ENCODE measurements around the gene NFATC1. TPM values are rescaled to one million over a fixed set of nuclear protein-coding genes. Genes with fewer than 3 reads are reported as not detected.
"Not testable (repeated sequence)": the region's sequence is repeated elsewhere in the genome, so short reads cannot be mapped to it uniquely, and the experiment has no call there.

NFATC1 gene
- total RNA-seq, 4 donors from 2014 or later: 0.79 to 4.8 (median 2.6) TPM

DNA sequence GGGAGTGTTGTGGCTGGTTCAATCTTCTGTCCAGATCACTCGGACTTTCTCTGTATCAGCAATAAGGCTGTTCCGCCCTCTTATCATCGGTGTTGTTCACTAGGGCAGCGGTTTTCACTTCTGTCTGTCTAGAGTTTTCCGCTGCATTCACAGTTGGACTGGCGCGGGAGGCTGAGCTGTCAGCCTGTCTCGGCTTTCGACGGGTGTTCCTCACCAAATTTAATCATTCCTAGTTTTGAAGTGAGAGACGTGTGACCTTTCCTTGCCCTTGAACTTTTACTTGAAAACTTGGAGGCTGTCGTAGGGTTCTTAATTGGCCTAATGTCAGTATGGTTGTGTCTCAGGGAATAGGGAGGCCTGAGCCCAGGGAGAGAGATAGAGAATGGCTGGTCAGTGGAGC, 108.3 kb downstream of the NFATC1 start:
- no peak for DNase-seq
- 80 to 93% methylated on average over 10 to 11 of the region's 12 CpGs for WGBS, 2 donors

GRCh38 chr18:79504495-79504894, 108.8 kb downstream of the NFATC1 start:
- DNase-seq: not testable (repeated sequence)

More for the DNA sequence above, 108.3 kb downstream of the NFATC1 start:
- peaks cover 0 to 9% (median 2%) of the 10 kb centered on the region in 3 donors for H3K9me3 ChIP-seq
- peaks cover 0 to 12% (median 0%) of the 10 kb centered on the region in 4 donors for H3K27me3 ChIP-seq
- TF ChIP-seq POLR2A (IDR thresholded peaks at IDR 0.05) (no peak), CTCF (IDR thresholded peaks at IDR 0.05) (no peak)
- no peak overlapping the region for H3K27ac ChIP-seq
- H3K4me1 ChIP-seq: peaks cover 17 to 32% (median 18%) of the 10 kb centered on the region in 3 donors
- H3K36me3 ChIP-seq: no peaks in the 10 kb centered on the region
- no peak overlapping the region for H3K4me3 ChIP-seq
- intact Hi-C loops (cut with DNase I): no loop called here

DNA sequence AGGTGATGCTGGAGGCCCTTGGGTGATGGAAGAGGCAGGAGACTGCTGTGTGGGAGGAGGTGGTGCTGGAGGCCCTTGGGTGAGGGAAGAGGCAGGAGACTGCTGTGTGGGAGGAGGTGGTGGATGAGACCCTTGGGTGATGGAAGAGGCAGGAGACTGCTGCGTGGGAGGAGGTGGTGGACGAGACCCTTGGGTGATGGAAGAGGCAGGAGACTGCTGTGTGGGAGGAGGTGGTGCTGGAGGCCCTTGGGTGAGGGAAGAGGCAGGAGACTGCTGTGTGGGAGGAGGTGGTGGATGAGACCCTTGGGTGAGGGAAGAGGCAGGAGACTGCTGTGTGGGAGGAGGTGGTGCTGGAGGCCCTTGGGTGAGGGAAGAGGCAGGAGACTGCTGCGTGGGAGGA, 109.7 kb downstream of the NFATC1 start:
- peaks cover 17 to 32% (median 18%) of the 10 kb centered on the region in 3 donors for H3K4me1 ChIP-seq
- intact Hi-C loops (cut with DNase I); H3K4me3 ChIP-seq; DNase-seq; H3K9me3 ChIP-seq; H3K36me3 ChIP-seq: not testable (repeated sequence)
- 70 to 75% methylated on average over 3 of the region's 3 CpGs for WGBS, 2 donors
- H3K27ac ChIP-seq: peak overlapping the region in 2 of 4 donors; percentile 88 to 92
- peaks cover 0 to 12% (median 0%) of the 10 kb centered on the region in 4 donors for H3K27me3 ChIP-seq

More at GRCh38 chr18:79504495-79504894, 108.8 kb downstream of the NFATC1 start:
- Histone ChIP-seq H3K4me1 (peaks cover 17 to 32% (median 18%) of the 10 kb centered on the region in 3 donors), H3K27me3 (peaks cover 0 to 12% (median 0%) of the 10 kb centered on the region in 4 donors)
- intact Hi-C loops (cut with DNase I); H3K36me3 ChIP-seq; H3K27ac ChIP-seq; H3K9me3 ChIP-seq; H3K4me3 ChIP-seq: not testable (repeated sequence)
- 54 to 77% methylated on average over 6 of the region's 6 CpGs for WGBS, 2 donors

GRCh38 chr18:79506191-79507075, 110.7 kb downstream of the NFATC1 start:
- Histone ChIP-seq H3K4me3 (peak overlapping the region in 3 of 4 donors; percentile 39 to 58 (median 40)), H3K36me3 (no peaks in the 10 kb centered on the region), H3K27me3 (peaks cover 0 to 12% (median 0%) of the 10 kb centered on the region in 4 donors), H3K4me1 (peaks cover 17 to 32% (median 18%) of the 10 kb centered on the region in 3 donors), H3K9me3 (no peaks in the 10 kb centered on the region), H3K27ac (peak overlapping the region; percentile 46 to 92 (median 82))
- TF ChIP-seq POLR2A (IDR thresholded peaks at IDR 0.05) (no peak), CTCF (IDR thresholded peaks at IDR 0.05) (no peak)
- intact Hi-C loops (cut with DNase I): no loop called here
- 47 to 59% methylated on average over 7 to 10 of the region's 20 CpGs for WGBS, 2 donors
- no peak for DNase-seq

- H3K4me3 ChIP-seq: peak overlapping the region; percentile 10 to 58 (median 40)
- TF ChIP-seq POLR2A (IDR thresholded peaks at IDR 0.05) (no peak), CTCF (IDR thresholded peaks at IDR 0.05) (no peak)
- DNase-seq: no peak
- peak overlapping the region; percentile 46 to 92 (median 82) for H3K27ac ChIP-seq
- WGBS, 2 donors: 6 to 50% methylated on average over 2 to 10 of the region's 24 CpGs
- no peaks in the 10 kb centered on the region for H3K9me3 ChIP-seq
- H3K4me1 ChIP-seq: peaks cover 17 to 32% (median 18%) of the 10 kb centered on the region in 3 donors
- intact Hi-C loops (cut with DNase I): no loop called here
- H3K36me3 ChIP-seq: no peaks in the 10 kb centered on the region
- peaks cover 0 to 12% (median 0%) of the 10 kb centered on the region in 4 donors for H3K27me3 ChIP-seq
Observed at GRCh38 chr18:79507076-79507545, 111.4 kb downstream of the NFATC1 start.

All from esophagus squamous epithelium (tissue), 5 donors.